Loucy (cell line): ENCODE measurements around the gene LSP1.

Experiments
- H2AFZ ChIP-seq: fragments of 200-600 bp; sonication (generic); 2 replicates; pipeline ENCODE4 v1.6.0; 2016; ENCODE audit warnings: antibody characterized with exemption, mild to moderate bottlenecking, low read length, moderate library complexity
- H3F3A ChIP-seq: fragments of 200-600 bp; 2 replicates; pipeline ENCODE4 v1.6.0; 2016; ENCODE audit warnings: antibody characterized with exemption, low read depth, mild to moderate bottlenecking
- H3K27me3 ChIP-seq: fragments of 200-600 bp; sonication (generic); 2 replicates; pipeline ENCODE4 v1.6.1; 2014; ENCODE audit warnings: low read length, mild to moderate bottlenecking; ENCODE audit not compliant: insufficient read depth, poor library complexity, severe bottlenecking
- H3K36me3 ChIP-seq: fragments of 200-600 bp; sonication (generic); 2 replicates; pipeline ENCODE4 v1.6.1; 2016; ENCODE audit warnings: low read length; ENCODE audit not compliant: insufficient read depth
- H3K4me1 ChIP-seq: fragments of 200-600 bp; sonication (generic); 2 replicates; pipeline ENCODE4 v1.5.1; 2014; ENCODE audit warnings: low read length, mild to moderate bottlenecking; ENCODE audit not compliant: insufficient read depth, poor library complexity, severe bottlenecking
- H3K4me2 ChIP-seq: fragments of 200-600 bp; sonication (generic); 2 replicates; pipeline ENCODE4 v1.6.0; 2014; ENCODE audit warnings: antibody characterized with exemption, low read length, low read depth, mild to moderate bottlenecking; ENCODE audit not compliant: poor library complexity, severe bottlenecking
- H3K4me3 ChIP-seq: fragments of 200-600 bp; sonication (generic); 2 replicates; pipeline ENCODE4 v1.5.1; 2014; ENCODE audit warnings: low read length, mild to moderate bottlenecking, mixed read lengths; ENCODE audit not compliant: poor library complexity, severe bottlenecking
- H3K79me2 ChIP-seq: fragments of 200-600 bp; sonication (generic); 2 replicates; pipeline ENCODE4 v1.6.1; 2014; ENCODE audit warnings: low read length; ENCODE audit not compliant: insufficient read depth
- H3K9ac ChIP-seq: fragments of 200-600 bp; sonication (generic); 2 replicates; pipeline ENCODE4 v1.6.0; 2014; ENCODE audit warnings: mild to moderate bottlenecking, low read depth, low read length, moderate library complexity; ENCODE audit not compliant: poor library complexity, severe bottlenecking
- H3K9me2 ChIP-seq: fragments of 200-600 bp; sonication (generic); replicated peaks from 2 replicates; pipeline ENCODE4 v1.6.1; 2016; ENCODE audit warnings: low read depth, low read length, mixed read lengths
- H3K9me3 ChIP-seq: fragments of 200-600 bp; sonication (generic); 2 replicates; pipeline ENCODE4 v1.6.1; 2014; ENCODE audit warnings: mild to moderate bottlenecking, antibody characterized with exemption, low read length, low read depth; ENCODE audit not compliant: insufficient read depth
- H4K20me1 ChIP-seq: fragments of 200-600 bp; sonication (generic); 2 replicates; pipeline ENCODE4 v1.6.0; 2014; ENCODE audit warnings: antibody characterized with exemption, low read length, mild to moderate bottlenecking; ENCODE audit not compliant: insufficient read depth, poor library complexity, severe bottlenecking
- EZH2phosphoT487 ChIP-seq: fragments of 200-600 bp; IDR thresholded peaks from 2 replicates; pipeline ENCODE4 v1.6.1; 2018; ENCODE audit warnings: antibody characterized with exemption, mild to moderate bottlenecking, moderate library complexity, borderline replicate concordance
- TF ChIP-seq, protein P1 (sequence below): fragments of 200-600 bp; sonication (generic); conservative IDR thresholded peaks from 2 replicates; pipeline ENCODE4 v1.5.1; 2014; ENCODE audit warnings: mild to moderate bottlenecking, antibody characterized with exemption, low read length

The LSP1 gene

DNA sequence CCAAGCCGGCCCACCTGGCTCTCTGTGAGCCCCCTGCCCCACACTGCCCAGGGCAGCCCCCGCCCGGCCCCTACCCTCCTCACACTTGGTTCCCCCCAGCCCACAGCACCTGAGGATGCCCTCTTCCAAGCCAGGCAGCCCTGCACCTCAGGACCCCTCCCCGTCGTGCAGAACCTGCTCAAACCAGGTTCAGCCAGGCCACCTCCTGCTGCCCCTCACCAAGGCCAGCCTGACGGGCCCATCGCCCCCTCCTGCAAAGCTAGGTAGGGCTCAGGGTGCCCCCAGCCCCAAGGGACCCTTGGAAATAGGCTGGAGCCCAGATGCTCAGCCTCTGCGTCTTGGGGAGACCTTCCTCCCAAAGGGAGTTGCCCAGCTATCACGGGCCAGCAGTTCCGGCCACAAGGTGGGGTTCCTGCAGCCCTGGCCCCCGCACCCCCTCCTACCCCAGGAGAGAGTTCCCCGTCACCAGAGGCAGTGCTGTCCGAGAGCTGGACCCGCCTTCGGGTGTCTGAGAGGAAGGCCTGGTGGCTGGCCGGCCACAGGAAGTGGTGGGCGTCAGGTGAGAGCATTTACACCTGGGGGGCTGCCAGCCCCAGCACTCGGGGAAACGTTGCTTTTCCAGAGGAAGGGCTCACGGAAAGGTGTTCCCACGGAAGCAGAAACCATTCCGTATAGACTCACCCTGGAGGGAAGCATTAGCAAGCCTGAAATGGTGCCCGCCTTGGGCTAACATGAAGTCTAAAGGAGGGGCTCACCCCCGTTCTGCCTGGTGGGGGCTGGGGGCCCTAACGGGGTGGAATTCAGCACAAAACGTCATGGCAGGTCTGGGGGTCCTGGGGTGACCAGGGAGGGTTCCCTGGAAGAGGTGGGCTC lies 21.3 kb upstream of the LSP1 start:
- no peaks in the 10 kb centered on the region for H3K9me3 ChIP-seq
- no peaks in the 10 kb centered on the region for H3K36me3 ChIP-seq
- H3K4me2 ChIP-seq = no peak overlapping the region
- no peaks in the 10 kb centered on the region for H3F3A ChIP-seq
- no peaks in the 10 kb centered on the region for H3K79me2 ChIP-seq
- peaks cover 23% of the 10 kb centered on the region for H3K4me1 ChIP-seq
- no peaks in the 10 kb centered on the region for H3K27me3 ChIP-seq
- H4K20me1 ChIP-seq = no peaks in the 10 kb centered on the region
- H2AFZ ChIP-seq = peak overlapping the region; percentile 91
- no peak overlapping the region for H3K4me3 ChIP-seq
- no peaks in the 10 kb centered on the region for H3K9me2 ChIP-seq
- no peak for TF ChIP-seq EZH2phosphoT487
- TF ChIP-seq, protein P1, sequence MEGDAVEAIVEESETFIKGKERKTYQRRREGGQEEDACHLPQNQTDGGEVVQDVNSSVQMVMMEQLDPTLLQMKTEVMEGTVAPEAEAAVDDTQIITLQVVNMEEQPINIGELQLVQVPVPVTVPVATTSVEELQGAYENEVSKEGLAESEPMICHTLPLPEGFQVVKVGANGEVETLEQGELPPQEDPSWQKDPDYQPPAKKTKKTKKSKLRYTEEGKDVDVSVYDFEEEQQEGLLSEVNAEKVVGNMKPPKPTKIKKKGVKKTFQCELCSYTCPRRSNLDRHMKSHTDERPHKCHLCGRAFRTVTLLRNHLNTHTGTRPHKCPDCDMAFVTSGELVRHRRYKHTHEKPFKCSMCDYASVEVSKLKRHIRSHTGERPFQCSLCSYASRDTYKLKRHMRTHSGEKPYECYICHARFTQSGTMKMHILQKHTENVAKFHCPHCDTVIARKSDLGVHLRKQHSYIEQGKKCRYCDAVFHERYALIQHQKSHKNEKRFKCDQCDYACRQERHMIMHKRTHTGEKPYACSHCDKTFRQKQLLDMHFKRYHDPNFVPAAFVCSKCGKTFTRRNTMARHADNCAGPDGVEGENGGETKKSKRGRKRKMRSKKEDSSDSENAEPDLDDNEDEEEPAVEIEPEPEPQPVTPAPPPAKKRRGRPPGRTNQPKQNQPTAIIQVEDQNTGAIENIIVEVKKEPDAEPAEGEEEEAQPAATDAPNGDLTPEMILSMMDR = no peak
- H3K9ac ChIP-seq = peak overlapping the region; percentile 48

DNA sequence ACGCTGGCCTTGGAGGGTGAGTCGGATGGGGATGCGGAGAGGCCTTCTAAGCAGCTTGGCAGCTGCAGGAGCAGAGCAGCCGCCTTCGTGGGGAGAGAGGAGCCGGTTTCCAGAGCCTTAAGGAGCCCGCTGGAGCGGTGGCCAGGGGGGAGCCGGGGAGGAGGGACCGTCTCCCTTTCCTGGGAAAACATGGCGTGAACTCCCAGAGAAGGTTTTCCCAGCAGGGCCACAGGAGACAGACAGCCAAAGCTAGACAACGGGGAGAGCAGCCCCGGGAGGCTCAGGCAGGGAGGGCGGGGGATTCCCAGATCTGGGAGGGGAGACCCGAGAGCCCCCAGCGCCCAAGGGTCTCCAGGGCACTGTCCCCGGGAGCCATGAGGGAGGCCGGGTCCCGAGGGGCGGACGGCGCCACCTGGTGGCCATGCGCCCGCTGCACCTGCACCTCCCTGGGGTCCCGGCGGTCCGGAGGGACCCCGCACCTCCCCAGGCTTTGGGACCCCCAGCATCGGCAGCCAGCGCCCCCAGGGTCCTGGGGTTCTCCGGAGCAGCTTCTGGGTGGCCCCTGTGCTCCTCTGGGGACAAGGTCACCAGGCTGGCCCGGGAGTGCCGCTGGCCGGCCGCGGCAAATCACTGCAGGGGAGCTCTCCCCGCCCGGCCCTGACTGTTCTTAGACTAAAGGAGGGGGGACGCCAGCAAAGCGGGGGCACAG lies 20.5 kb upstream of the LSP1 start:
- H2AFZ ChIP-seq = peak overlapping the region; percentile 91
- H3K9ac ChIP-seq = peak overlapping the region; percentile 48
- H4K20me1 ChIP-seq = no peaks in the 10 kb centered on the region
- no peaks in the 10 kb centered on the region for H3F3A ChIP-seq
- H3K9me2 ChIP-seq = no peaks in the 10 kb centered on the region
- no peaks in the 10 kb centered on the region for H3K9me3 ChIP-seq
- no peaks in the 10 kb centered on the region for H3K36me3 ChIP-seq
- TF ChIP-seq EZH2phosphoT487 = no peak
- TF ChIP-seq, protein P1 = peak; percentile 86
- H3K4me1 ChIP-seq = peaks cover 23% of the 10 kb centered on the region
- H3K27me3 ChIP-seq = no peaks in the 10 kb centered on the region
- H3K4me2 ChIP-seq = no peak overlapping the region
- no peak overlapping the region for H3K4me3 ChIP-seq
- H3K79me2 ChIP-seq = no peaks in the 10 kb centered on the region

DNA sequence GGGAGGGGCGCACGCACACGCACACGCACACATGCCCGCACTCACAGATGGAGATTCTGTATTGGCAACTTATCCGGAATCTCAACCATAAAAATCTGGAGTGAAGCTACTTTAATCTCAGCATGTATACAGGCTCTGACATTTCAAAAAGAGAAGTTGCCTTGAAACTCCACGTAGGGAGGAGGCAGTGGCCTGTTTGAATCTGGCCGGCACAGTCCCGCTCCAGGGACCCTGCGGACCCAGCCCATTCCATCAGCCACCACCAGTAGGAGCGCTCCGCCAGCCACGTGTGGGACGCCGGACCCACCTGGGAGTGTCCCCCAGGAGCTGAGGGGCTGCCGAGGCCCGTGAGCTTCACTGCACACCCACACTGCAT lies 20.0 kb upstream of the LSP1 start:
- Histone ChIP-seq H3K4me2 (no peak overlapping the region), H4K20me1 (no peaks in the 10 kb centered on the region), H3K36me3 (no peaks in the 10 kb centered on the region), H3K79me2 (no peaks in the 10 kb centered on the region), H3K9ac (no peak overlapping the region), H3K9me3 (no peaks in the 10 kb centered on the region), H2AFZ (no peak overlapping the region), H3K4me3 (no peak overlapping the region), H3K4me1 (peaks cover 25% of the 10 kb centered on the region), H3K27me3 (no peaks in the 10 kb centered on the region), H3K9me2 (no peaks in the 10 kb centered on the region), H3F3A (no peaks in the 10 kb centered on the region)
- TF ChIP-seq, protein P1 = no peak
- no peak for TF ChIP-seq EZH2phosphoT487
